Astrocyte (in vitro differentiated cells and primary cell): Measurements from ENCODE around the gene APOA4.

Experiments used
- CTCF ChIP-seq: IDR thresholded peaks from 2 replicates; pipeline ENCODE4 v1.5.1; 2011; ENCODE audit warnings: low read depth, mild to moderate bottlenecking, inconsistent platforms, low read length, moderate library complexity; ENCODE audit not compliant: insufficient read depth
- EZH2 ChIP-seq: IDR thresholded peaks from 2 replicates; pipeline ENCODE4 v1.6.1; 2012; ENCODE audit warnings: mild to moderate bottlenecking, low read length, inconsistent platforms; ENCODE audit not compliant: insufficient read depth

- no peak for TF ChIP-seq CTCF
- no peak for TF ChIP-seq EZH2
Observed at GRCh38 chr11:116832350-116833290, 9.5 kb upstream of the APOA4 start.
